ENCODE measurements around the gene ZNF516. TPM values are rescaled to one million over a fixed set of nuclear protein-coding genes. Genes with fewer than 3 reads are reported as not detected.

The ZNF516 gene
- total and polyA plus RNA-seq, 8 donors = 5.4 to 21.3 (median 12.7) TPM

GRCh38 chr18:76454418-76454817, 40.6 kb downstream of the ZNF516 start:
- TF ChIP-seq, protein P1, sequence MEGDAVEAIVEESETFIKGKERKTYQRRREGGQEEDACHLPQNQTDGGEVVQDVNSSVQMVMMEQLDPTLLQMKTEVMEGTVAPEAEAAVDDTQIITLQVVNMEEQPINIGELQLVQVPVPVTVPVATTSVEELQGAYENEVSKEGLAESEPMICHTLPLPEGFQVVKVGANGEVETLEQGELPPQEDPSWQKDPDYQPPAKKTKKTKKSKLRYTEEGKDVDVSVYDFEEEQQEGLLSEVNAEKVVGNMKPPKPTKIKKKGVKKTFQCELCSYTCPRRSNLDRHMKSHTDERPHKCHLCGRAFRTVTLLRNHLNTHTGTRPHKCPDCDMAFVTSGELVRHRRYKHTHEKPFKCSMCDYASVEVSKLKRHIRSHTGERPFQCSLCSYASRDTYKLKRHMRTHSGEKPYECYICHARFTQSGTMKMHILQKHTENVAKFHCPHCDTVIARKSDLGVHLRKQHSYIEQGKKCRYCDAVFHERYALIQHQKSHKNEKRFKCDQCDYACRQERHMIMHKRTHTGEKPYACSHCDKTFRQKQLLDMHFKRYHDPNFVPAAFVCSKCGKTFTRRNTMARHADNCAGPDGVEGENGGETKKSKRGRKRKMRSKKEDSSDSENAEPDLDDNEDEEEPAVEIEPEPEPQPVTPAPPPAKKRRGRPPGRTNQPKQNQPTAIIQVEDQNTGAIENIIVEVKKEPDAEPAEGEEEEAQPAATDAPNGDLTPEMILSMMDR (IDR thresholded peaks at IDR 0.05) = no peak

DNA sequence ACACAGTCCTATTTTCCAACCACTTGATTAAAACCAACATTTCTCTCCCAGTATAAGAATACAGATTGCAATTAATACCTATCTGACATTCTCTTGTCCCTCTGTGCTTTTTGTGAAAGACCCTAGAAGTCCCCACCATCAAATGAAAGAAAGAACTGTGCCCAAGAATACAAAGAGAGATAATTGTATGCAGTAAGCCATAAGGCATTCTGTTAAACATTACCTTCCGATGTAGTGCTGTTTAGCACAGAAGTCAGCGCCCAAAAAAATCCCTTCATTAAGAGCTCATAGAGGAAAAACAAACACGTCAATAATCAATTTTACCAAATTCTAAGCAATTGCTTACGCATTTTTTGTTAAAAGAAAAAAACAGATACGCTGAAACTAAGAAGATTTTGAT, 41.1 kb downstream of the ZNF516 start:
- H3K36me3 ChIP-seq = no peaks in the 10 kb centered on the region
- WGBS, 2 donors = 15 to 27% methylated on average over 5 of the region's 5 CpGs
- H3K9me3 ChIP-seq = no peaks in the 10 kb centered on the region
- DNase-seq = no peak
- intact Hi-C loops (cut with DNase I) = no loop called here
- TF ChIP-seq, protein P1 (IDR thresholded peaks at IDR 0.05) = no peak
- H3K27ac ChIP-seq = no peak overlapping the region
- peaks cover 13 to 25% (median 13%) of the 10 kb centered on the region in 3 donors for H3K4me1 ChIP-seq
- ATAC-seq = no peak
- H3K27me3 ChIP-seq = no peaks in the 10 kb centered on the region
- no peak for FAIRE-seq
- no peak overlapping the region for H3K4me3 ChIP-seq

More at GRCh38 chr18:76454418-76454817, 40.6 kb downstream of the ZNF516 start:
- peak in 2 of 4 donors; percentile 22 to 25 for ATAC-seq
- WGBS, 2 donors = 3 to 5% methylated on average over 1 of the region's 1 CpG
- H3K4me1 ChIP-seq = peaks cover 13 to 25% (median 13%) of the 10 kb centered on the region in 3 donors
- H3K4me3 ChIP-seq = no peak overlapping the region
- FAIRE-seq = no peak
- H3K27ac ChIP-seq = no peak overlapping the region
- no peak for DNase-seq
- H3K36me3 ChIP-seq = no peaks in the 10 kb centered on the region
- intact Hi-C loops (cut with DNase I) = no loop called here
- no peaks in the 10 kb centered on the region for H3K27me3 ChIP-seq
- no peaks in the 10 kb centered on the region for H3K9me3 ChIP-seq

- intact Hi-C loops (cut with DNase I) = no loop called here
- no peak for DNase-seq
- TF ChIP-seq, protein P1 (IDR thresholded peaks at IDR 0.05) = no peak
- Histone ChIP-seq H3K4me3 (no peak overlapping the region), H3K27me3 (no peaks in the 10 kb centered on the region), H3K36me3 (no peaks in the 10 kb centered on the region), H3K9me3 (no peaks in the 10 kb centered on the region), H3K4me1 (peaks cover 13 to 26% (median 13%) of the 10 kb centered on the region in 3 donors), H3K27ac (no peak overlapping the region)
- no peak for ATAC-seq
- no peak for FAIRE-seq
- 90 to 95% methylated on average over 7 of the region's 7 CpGs for whole genome bisulfite sequencing, 2 donors
Observed at GRCh38 chr18:76453057-76453561, 41.9 kb downstream of the ZNF516 start.

DNA sequence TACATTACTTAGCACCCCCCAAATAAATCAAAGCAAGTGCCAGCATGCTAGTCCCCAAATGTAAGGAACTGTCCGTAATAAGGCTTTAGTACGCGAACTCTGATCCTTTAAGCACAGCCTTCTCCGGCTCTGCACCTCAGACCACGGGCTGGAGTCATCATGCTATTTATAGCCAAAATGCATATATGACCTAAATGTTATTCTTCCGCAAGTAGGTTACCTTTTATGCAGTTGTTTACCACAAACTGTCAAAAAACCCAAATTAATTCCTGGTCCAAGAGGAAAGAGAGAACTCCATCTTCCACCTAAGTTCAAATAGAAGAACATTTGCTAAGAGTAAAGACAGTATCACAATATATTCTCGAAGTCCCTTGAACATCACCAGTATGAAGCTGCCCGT, 42.7 kb downstream of the ZNF516 start:
- FAIRE-seq (no peak), DNase-seq (no peak), ATAC-seq (no peak)
- Histone ChIP-seq H3K27me3 (no peaks in the 10 kb centered on the region), H3K4me1 (peaks cover 13 to 30% (median 13%) of the 10 kb centered on the region in 3 donors), H3K27ac (no peak overlapping the region), H3K4me3 (no peak overlapping the region), H3K9me3 (no peaks in the 10 kb centered on the region), H3K36me3 (no peaks in the 10 kb centered on the region)
- TF ChIP-seq, protein P1 (IDR thresholded peaks at IDR 0.05) = no peak
- WGBS, 2 donors = 83 to 89% methylated on average over 8 of the region's 8 CpGs
- intact Hi-C loops (cut with DNase I) = no loop called here
